RPMI8226 (cell line): Measurements from ENCODE around the gene WWOX.

Experiments
- DNase-seq: peaks from one replicate; pipeline ENCODE4 v3.0.0-alpha.2; 2015

Gene WWOX

DNA sequence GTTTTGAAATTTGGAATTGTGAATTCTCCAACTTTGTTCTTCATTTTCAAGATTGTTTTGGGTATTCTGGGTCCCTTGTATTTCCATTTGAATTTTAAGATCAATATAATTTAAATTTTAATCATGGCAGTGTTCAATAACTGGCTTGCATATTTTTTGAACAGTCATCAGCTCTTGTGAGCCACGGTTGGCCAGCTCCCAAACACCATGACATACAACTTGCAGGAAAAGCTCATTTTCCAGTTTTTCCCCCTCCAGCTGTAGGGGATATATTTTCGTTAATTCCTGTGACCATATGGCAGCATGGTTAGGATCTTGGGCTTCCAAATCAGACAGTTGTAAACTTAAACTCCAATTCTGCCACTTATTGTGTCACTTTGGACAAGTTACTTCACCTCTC lies 690.1 kb downstream of the WWOX start:
- DNase-seq: no peak

DNA sequence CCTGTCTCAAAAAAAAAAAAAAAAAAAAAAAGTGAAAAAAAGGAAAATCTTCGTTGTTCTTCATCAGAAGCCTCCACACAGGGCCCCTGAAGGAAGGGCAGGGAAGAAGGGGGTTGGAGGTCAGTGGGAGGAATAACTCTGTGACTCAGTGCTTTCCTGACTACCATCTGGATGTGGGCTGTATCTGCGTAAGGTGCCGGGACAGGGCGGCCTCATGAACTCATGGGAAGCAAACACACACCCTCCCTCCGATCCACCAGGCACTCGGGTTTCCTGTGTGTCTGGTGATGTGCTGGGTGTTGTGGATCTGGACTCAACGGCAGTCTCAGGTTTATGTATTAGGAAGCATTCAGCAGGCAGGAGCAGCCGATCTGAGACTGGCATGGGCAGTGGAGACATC lies 691.6 kb downstream of the WWOX start:
- DNase-seq: no peak

DNA sequence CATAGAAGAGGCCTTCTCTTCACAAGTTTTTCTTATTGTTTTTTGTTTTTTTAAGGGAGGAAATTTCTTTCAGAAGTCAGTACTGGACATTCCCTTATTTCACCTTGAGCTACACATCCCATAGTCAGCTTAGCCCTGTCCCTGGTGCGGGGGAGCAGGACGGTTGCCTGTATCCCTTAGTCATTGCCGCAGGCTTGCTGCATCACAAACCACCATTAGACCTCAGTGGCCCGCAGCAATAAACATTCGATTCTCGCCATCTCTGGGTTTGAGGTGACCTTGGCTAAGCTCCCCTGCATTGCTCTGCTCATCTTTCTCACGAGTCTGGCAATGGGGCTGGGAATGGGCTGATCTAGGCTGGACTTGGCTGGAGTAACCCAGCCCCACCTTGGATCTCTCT lies 692.5 kb downstream of the WWOX start:
- DNase-seq: no peak

DNA sequence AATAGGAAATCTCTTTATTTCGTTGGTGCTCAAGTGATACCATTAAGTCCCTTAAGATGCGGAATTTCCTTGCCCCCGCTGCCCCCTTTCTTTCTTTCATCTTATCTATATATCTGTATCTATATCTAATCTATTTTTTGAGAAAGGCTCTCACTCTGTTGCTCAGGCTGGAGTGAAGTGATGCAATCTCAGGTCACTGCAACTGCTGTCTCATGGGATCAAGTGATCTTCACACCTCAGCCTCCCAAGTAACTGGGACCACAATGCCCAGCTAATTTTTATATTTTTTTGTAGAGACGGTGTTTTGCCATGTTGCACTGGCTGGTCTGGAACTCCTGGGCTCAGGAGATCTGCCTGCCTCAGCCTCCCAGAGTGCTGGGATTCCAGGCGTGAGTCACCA lies 693.5 kb downstream of the WWOX start:
- DNase-seq: no peak

DNA sequence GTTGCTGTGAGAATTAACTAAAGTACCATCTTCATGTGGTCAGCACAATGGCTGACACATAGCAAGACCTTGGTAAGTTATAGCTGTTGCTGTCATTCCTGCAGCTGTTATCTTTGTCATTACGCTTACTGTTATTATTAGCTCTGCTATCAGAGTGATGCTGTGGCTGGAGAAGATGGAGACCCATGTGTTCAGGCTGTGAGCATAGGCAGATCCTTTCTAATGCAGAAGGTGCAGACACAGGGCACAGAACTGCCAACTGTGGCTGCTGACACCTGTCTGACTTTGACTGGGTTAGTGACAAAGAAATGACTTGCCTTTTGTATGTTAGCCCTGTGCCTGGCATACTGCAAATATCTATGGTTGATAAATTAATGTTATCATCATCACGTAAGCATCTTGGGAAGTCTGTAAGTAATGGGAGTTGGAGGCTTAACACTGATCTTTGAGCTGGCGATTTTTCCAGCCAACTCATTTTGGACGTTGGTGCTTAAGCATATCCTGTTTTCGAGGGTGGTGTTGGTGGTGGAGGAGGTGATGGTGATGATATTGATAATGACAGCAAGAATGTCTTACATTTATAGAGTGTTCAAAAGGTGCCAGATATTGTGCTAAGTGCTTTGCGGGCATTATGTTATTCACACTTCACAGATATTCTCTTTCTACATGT lies 695.3 kb downstream of the WWOX start:
- DNase-seq: no peak

DNA sequence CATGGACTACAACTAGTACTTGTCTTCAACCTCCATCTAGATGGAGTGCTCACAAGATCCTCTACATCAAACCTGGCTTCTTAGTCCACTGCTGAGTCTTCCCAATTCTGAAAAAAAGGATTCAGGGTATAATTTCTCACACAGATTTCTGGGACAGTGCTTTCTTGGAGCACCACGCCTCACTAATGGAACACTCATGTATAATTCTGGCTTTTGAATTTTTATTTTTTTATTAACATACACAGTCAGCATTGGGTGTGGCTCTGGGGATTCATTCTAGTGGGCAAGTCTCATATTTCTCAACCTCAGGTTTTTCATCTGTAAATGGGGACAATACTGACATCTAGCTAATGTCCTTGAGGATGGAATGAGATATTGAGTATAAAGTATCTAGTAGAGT lies 696.0 kb downstream of the WWOX start:
- no peak for DNase-seq

DNA sequence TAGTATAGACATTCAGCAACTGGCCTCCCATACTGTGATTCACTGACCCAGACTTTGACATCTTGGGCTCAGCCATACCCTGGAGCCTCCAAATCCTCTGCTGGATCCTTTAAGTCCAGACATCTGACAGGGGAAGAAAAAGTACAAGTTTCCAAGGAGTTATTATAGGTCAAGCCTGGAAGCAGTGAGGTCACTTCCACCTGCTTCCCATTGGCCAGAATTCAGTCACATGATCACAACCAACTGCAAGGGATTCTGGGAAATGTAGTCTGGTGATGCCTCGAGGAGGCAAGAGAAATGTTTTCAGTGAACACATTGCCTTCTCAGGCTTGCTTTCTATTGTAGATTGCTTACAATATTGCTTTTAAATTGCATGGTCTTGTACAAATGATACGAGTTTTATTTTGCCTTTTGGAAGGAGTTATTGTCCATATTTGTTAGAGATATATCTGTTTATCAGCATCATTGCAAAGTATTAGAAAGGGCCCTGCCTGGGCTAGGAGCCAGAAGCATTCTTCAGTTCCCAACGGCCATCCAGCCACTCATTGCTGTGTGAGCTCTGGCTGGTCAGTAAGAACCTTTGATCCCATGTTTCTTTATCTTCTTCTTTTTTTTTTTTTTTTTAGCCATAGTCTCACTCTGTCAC lies 696.9 kb downstream of the WWOX start:
- DNase-seq: peak; percentile 48

DNA sequence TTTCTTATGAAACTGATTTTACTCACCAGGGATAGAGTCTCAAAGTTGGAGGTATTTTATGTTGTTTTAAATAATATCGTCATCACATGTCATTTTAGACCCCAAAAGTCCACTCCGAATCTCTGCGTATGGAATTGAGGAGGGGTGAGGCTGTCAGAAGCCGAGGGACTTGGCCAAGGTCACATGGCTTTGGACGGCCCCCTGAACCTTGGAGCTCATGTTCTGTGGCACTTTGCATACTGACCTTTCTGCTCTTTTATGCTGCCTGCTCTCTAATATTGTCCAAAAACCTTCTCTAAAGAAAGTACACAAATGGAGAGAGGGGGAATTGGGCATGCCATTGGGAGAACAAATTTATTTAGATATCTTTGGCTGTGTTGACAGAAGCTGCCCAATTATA lies 700.0 kb downstream of the WWOX start:
- no peak for DNase-seq

DNA sequence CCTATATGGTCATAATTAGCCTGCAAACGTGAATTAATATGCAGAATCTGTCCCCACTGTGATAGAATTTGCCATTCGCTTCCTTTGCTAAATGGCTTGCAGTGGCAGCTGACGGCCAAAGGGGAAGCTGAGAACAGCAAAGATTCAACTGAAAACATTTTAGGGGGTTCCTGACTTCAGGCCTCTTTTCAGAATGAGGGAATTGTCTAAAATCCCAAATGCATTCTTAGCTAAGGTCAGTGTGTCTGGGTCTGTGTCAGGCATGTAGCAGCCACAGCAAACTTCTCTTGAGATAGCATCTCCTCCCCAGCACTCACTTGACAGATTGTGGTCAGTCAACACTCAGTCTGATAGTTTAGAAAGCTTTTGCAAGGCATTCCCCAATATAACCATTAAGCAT lies 701.1 kb downstream of the WWOX start:
- no peak for DNase-seq

DNA sequence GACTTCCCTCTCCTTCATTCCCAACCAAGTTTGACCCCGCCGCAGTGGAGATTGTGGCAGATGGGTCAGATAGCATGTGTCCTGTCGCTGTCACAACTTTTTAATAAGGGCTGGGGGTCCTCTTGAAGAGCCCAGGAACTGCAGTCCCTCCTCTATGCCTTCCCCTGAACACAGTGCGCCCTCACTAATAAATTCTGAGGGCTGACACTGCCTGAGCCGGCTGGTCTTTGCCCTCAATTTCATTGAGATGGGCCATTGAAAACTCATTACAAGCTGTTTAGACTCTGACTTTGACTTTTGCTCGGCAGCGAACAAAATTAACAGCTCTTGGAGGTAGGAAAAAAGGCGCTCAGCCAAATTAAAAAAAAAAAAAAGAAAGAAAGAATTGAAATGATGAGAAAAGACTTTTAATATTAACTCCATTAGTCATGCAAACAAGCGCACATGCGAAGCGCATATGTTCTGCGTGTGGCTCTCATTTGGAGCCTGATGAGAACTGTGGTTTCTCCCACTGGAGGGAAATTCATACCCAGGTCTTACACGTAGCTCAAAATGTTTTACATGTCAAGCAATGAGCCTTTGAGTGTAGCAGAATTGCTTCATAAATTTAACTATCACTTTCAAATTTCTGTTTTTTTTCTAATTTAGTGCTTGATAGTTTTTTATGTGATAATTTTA lies 704.7 kb downstream of the WWOX start:
- DNase-seq: no peak

DNA sequence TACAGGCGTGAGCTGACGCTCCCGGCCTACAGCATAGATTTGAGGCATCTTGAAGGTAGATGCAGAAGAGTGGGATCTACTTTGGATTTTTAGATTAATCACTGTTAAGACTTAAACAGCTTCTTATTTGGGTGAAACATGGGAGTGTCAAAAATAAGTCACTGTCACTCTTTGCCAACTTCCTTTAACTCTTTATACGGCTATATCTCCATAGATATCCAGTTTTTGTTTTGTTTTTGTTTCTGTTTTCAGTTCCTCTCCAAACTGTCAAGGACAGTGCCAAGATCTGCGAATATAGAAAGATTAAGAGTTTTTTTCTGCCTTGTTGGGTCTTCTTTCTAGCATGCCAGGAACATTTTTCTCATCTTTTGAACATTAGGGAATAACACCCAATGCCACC lies 706.1 kb downstream of the WWOX start:
- no peak for DNase-seq

DNA sequence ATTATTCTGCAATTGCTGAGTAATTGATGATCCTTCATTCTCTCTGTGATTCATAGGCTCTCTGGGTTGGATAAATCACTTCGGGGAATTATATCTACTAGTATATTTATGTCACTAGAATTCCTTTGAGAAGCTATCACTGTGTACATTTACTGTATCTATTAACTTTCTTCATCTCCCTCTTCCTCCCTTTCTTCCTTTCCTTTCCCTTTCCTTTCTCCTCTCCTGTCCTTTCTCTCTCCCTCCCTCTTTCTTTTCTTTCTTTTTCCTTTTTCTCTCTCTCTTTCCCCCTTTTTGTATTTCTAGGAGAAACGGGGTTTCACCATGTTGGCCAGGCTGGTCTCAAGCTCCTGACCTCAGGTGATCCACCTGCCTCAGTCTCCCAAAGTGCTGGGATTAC lies 711.8 kb downstream of the WWOX start:
- DNase-seq: no peak

DNA sequence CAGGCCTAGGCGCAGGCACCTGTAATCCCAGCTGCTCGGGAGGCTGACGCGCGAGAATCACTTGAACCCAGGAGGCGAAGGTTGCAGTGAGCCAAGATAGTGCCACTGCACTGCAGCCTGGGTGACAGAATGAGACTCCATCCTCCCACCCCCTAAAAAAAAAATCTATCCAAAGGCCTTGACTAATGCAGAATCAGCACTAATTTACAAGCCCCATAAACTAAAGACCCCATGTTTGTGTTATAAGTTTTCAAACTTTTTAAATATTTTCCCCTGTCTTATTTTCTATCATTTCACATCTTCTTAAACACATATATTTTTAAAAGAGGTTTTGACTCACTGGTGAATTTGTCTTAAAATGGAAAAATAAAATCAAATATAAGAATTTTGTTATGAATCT lies 713.1 kb downstream of the WWOX start:
- no peak for DNase-seq

DNA sequence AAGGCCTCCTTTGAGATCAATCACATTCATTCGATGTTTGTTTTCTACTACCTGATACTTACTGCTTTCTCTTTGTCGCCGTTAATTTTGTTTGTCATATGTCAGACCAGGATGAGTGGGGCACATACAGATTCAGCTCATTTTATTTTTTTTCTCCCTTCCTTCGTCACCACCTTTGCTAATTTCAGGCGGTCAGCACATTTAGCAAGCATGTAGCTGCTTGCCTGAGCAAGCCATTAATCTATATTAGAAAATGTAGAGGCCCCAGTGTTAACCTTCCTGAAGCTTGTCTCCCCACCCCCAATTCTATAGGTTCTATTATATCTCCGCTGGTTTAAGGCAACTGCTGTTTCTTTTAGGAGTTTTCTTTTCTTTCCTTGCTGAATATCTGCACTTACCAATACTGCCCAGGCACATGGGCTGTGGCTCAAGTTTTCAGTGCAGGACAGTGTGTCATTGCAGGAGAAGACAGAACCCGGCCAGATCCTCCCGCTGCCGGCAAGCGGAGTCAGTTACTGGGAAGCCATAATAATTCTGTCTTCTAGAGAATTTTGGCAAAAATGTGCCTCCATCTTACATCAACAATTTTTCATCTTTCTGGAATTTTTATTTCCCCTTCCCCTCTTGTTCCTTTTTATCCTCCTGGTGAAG lies 714.3 kb downstream of the WWOX start:
- no peak for DNase-seq

DNA sequence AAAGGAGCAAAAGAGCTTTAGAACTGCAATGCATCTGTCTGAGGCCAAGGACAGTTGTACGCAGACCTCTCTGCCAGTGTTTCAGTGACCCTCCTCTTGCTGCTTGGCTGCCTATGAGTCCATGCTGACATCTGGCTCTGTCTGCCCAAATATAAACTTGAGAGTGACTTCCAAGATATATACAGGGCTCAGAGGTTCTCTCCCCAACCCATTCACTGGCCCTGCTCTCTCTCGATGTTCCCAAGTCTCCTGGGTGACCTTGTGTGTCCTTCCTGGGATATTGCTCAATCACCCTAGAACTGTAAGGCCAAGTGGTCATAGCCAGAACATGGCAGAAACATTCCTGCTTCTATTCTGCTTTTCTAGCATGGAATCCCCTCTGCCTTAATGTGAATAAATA lies 716.3 kb downstream of the WWOX start:
- no peak for DNase-seq

DNA sequence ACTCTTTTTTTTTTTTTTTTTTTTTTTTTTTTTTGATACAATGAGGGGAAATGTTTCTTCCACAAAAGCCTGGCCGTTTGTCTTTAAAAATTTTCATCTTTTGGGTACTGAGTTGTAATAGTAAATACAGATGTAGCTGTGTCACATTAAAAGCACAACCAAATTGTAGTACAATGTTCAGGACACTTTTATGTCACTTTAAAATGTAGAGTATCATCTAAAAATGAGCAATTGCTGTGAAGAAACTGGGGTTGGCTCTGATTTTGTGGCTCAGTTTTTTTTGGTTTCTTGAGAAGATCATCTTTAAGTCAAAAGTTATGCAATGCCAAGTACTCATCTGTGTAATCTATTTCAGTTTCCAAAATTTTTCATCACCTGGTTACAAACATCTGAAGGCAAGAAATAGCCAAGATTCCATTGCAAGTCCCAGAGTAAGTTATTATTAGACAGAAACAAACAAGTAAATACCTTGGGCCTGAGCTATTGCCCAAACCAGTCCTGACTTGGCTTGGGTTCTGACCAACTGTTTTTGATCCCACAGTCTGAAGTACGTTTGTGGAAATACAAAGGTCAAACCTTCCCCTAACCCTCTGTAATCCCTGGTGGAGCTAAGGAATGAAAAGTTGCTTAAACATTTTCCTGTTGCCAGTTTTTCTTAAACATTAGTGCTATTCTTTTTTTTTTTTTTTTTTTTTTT lies 717.2 kb downstream of the WWOX start:
- no peak for DNase-seq

DNA sequence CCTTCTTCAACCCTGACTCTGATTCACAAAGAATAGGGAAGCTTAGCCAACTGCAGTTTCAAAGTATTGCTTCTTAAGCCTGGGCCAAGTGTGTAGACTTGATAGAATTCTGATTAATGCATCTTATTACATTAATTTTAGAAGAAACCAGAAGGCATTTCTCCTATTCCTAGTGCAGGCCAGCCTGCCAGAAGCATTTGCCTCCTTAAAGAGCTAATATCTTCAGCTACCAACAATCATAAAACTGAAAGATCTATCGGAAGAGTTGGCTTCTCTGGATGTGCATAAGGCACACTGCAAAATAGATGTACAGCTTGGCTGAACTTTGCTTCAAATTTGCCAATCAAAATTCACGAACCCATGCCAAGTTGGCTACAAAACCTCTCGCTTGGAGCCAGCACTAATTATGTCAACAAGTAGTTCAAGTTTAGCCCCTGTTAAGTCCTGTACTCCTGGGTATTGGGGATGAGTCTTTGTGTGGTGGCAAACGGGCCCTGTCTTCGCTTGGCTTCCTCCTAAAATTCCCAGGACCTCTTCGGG lies 717.8 kb downstream of the WWOX start:
- no peak for DNase-seq

DNA sequence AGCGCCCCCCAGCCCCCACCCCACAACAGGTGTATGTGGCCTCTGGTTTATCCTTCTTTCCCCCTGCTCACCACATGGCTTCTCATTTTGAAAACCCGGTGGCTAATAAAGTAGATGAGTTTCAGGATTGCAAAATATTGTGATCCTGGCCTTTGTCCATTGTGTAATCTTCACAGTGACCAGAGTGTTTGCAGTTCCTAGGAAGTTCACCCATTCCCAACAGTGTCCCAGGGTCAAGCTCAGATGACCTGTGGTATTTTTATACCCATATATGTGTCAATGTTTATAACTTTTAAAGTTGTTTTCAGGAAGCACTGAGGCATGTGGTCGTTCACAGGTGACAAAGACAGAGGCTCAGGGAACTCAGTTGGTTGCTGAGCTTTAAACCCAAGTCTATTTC lies 721.9 kb downstream of the WWOX start:
- DNase-seq: no peak

DNA sequence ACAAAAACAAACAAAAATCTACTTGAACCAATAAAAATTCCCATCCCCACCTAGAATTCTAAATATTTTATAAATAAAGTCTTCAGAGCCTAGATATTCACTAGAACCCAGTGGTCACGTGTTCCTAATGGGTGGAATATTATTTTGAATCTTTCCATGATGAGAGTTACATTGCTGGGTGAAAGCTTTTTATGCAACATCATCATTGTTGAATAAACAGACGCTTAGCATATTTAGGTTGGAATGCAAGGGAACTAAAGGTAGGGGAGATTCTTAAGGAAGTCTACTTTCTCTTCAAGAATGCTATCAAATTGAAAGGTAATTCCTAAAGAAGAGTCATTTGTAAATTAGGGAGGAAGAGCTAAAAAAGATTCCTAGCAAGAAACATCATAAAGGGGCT lies 723.1 kb downstream of the WWOX start:
- no peak for DNase-seq

DNA sequence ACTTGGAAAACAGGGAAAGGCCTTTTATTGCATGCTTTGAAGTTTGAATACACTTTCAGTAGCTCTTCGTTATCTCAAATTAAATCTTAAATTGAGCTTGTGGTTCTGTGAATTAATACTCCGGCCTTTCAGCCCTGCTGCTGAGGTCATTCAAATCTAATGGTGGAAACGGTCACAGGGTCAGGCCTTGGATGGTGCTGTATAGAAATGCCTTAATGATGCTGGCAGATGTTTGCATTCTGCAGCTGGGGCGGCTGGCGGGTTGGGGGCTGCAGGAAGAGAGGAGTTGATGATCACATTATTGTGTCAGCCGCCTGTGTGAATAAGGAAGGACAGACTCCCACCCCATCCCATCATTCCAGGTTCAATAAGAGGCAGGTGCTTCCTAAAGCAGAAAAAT lies 723.6 kb downstream of the WWOX start:
- DNase-seq: no peak

DNA sequence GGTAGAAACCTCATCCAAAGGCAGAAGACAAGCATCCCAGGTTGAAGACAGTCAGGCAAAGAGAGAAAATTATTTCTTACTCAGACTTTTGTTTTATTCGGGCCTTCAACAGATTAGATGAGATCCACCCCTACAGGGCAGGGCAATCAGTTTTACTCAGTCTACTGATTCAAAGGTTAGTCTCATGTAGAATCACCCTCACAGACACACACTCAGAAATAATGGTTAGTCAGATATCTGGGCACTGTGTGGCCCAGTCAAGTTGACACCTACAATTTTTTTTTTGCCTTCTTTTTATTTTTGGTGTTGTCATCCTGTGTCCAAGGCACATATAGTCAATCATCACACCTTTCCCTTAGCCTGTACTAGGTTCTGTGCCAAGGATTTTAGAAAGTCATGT lies 729.8 kb downstream of the WWOX start:
- no peak for DNase-seq

DNA sequence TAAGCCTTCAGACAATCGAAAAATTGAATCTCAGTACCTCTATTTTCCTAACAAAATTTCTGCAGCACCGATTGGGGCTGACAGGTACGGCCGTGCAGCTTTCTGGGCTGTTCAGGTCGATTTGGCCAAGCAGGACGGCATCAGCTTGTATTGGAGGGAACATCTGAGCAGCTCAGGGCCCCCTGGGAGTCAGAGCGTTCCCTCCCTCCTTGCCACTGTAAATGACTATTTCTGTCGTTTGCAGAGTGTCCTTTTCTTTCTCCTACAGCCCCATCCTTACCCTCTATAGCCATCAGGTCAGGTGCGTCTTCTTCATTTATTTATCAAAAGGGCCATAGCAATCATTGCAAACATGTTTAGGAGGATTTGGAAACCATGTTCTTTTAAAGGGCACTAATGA lies 731.1 kb downstream of the WWOX start:
- DNase-seq: no peak

DNA sequence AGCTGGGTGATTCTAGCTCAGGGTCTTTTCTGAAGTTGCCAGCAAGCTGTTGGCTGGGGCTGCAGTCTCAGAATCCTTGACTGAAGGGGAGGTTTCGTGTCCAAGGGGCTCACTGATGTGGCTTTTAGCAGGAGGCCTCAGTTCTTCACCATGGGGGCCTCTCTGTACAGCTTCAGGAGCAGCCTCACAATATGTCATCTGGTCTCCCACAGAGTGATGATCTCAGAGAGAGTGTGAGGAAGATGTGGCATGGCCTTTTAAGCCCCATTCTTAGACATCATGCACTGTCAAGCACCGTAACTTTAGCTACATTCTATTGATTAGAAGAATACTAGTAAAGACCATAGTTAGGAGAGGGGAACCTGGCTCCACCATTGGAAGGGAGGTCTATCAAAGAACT lies 732.6 kb downstream of the WWOX start:
- no peak for DNase-seq
